ENCODE measurements around the gene RFESD. TPM values are rescaled to one million over a fixed set of nuclear protein-coding genes. Genes with fewer than 3 reads are reported as not detected.

Gene RFESD
- total and polyA plus RNA-seq, 7 donors: 1.2 to 4.9 (median 1.7) TPM; not detected in 1

DNA sequence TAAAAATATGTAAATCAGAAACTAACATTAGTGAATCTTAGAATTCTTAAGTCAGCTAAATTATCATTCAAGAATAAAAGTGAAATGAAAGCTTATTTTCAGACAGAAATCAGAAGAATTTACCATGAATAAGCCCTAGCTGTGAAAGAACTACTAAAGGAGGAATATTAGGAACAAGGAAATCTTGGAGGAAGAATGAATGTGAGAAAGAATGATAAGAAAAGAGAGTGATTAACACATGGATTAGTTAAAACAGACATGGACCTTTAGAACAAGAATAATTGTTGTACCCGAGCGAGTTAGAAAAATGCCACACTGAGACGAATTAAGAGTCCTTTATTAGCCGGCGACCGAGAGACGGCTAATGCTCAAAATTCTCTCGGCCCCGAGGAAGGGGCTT is 60.5 kb downstream of the RFESD start:
- Histone ChIP-seq H3K4me3 (no peak overlapping the region), H3K4me1 (peaks cover 0 to 9% (median 4%) of the 10 kb centered on the region in 4 donors), H3K27me3 (no peaks in the 10 kb centered on the region), H3K36me3 (no peaks in the 10 kb centered on the region), H3K27ac (no peak overlapping the region), H3K9me3 (no peaks in the 10 kb centered on the region)
- WGBS, 2 donors: 88 to 95% methylated on average over 9 of the region's 9 CpGs
- TF ChIP-seq POLR2A (IDR thresholded peaks at IDR 0.05) (no peak), EP300 (IDR thresholded peaks at IDR 0.05) (no peak), POLR2AphosphoS5 (IDR thresholded peaks at IDR 0.05) (no peak)
- TF ChIP-seq, protein P1, sequence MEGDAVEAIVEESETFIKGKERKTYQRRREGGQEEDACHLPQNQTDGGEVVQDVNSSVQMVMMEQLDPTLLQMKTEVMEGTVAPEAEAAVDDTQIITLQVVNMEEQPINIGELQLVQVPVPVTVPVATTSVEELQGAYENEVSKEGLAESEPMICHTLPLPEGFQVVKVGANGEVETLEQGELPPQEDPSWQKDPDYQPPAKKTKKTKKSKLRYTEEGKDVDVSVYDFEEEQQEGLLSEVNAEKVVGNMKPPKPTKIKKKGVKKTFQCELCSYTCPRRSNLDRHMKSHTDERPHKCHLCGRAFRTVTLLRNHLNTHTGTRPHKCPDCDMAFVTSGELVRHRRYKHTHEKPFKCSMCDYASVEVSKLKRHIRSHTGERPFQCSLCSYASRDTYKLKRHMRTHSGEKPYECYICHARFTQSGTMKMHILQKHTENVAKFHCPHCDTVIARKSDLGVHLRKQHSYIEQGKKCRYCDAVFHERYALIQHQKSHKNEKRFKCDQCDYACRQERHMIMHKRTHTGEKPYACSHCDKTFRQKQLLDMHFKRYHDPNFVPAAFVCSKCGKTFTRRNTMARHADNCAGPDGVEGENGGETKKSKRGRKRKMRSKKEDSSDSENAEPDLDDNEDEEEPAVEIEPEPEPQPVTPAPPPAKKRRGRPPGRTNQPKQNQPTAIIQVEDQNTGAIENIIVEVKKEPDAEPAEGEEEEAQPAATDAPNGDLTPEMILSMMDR (IDR thresholded peaks at IDR 0.05): no peak
- DNase-seq: no peak
- intact Hi-C loops (cut with DNase I): no loop called here

Other genes with a start within 250 kb of the RFESD start
- 100 to 1,000 TPM in 1 of 4 donors, 10 to 100 TPM in 3; 55.8 to 103 (median 71.3) TPM for gene SKIC3, start 91.8 kb upstream of the RFESD start, total RNA-seq
- gene SKIC3, start 91.8 kb upstream of the RFESD start, polyA plus RNA-seq: 10 to 100 TPM in 1 of 3 donors, 1 to 10 TPM in 2; 7.2 to 20.9 (median 8.8) TPM
- gene ARSK, start 91.7 kb upstream of the RFESD start, total RNA-seq: 10 to 100 TPM in 2 of 4 donors, 1 to 10 TPM in 2; 6.7 to 13.3 (median 9.9) TPM
- gene ARSK, start 91.7 kb upstream of the RFESD start, polyA plus RNA-seq: 1 to 10 TPM in 2 of 3 donors, under 1 TPM in 1; 0.60 to 3.0 (median 1.2) TPM
- under 1 TPM in 2 of 4 donors, not detected in 2; 0.14 to 0.36 TPM for gene GPR150, start 26.7 kb upstream of the RFESD start, total RNA-seq
- gene GPR150, start 26.7 kb upstream of the RFESD start, polyA plus RNA-seq: under 1 TPM in 2 of 3 donors, not detected in 1; 0.36 to 0.60 TPM
- gene SPATA9, start 36.2 kb downstream of the RFESD start, total RNA-seq: 1 to 10 TPM in 1 of 4 donors, not detected in 3; 1.1 TPM
- under 1 TPM in 1 of 3 donors, not detected in 2; 0.36 TPM for gene SPATA9, start 36.2 kb downstream of the RFESD start, polyA plus RNA-seq
- gene RHOBTB3, start 84.6 kb downstream of the RFESD start, total RNA-seq: 100 to 1,000 TPM in 2 of 4 donors, 10 to 100 TPM in 2; 75.6 to 151 (median 111) TPM
- 10 to 100 TPM; 12.3 to 16.4 (median 15.0) TPM for gene RHOBTB3, start 84.6 kb downstream of the RFESD start, polyA plus RNA-seq
- 10 to 100 TPM; 30.2 to 43.2 (median 42.8) TPM for gene GLRX, start 175.9 kb downstream of the RFESD start, total RNA-seq
- gene GLRX, start 175.9 kb downstream of the RFESD start, polyA plus RNA-seq: 100 to 1,000 TPM; 220 to 409 (median 261) TPM

Data from sigmoid colon (tissue), 7 donors.